Sigmoid colon (tissue), 4 donors: Measurements from ENCODE around the gene ANTXR2.

Experiments used
- EP300 ChIP-seq, 4 donors: sonication (generic); formaldehyde crosslinking; IDR thresholded peaks; one replicate each; pipeline ENCODE4 v1.6.1; 2017; ENCODE audit warnings: antibody characterized with exemption in 4 of 4
- POLR2A ChIP-seq, 2 donors: fragments of 450-650 bp; IDR thresholded peaks; one replicate each; pipeline ENCODE4 v1.6.1; 2016; ENCODE audit warnings: antibody characterized with exemption in 2 of 2, mild to moderate bottlenecking in 2 of 2, moderate library complexity in 2 of 2
- TF ChIP-seq, protein P1 (sequence below), 4 experiments: fragments of 450-650 bp in 3 of 4; fragments of 200-600 bp in 1 of 4; IDR thresholded peaks; one replicate each; pipeline ENCODE4 v1.5.1; 2016 to 2019; ENCODE audit warnings: antibody characterized with exemption in 4 of 4, mild to moderate bottlenecking in 3 of 4, moderate library complexity in 2 of 4

- TF ChIP-seq POLR2A (IDR thresholded peaks at IDR 0.05) (no peak), EP300 (IDR thresholded peaks at IDR 0.05) (peak in 2 of 4 donors; percentile 36 to 41)
- TF ChIP-seq, protein P1, sequence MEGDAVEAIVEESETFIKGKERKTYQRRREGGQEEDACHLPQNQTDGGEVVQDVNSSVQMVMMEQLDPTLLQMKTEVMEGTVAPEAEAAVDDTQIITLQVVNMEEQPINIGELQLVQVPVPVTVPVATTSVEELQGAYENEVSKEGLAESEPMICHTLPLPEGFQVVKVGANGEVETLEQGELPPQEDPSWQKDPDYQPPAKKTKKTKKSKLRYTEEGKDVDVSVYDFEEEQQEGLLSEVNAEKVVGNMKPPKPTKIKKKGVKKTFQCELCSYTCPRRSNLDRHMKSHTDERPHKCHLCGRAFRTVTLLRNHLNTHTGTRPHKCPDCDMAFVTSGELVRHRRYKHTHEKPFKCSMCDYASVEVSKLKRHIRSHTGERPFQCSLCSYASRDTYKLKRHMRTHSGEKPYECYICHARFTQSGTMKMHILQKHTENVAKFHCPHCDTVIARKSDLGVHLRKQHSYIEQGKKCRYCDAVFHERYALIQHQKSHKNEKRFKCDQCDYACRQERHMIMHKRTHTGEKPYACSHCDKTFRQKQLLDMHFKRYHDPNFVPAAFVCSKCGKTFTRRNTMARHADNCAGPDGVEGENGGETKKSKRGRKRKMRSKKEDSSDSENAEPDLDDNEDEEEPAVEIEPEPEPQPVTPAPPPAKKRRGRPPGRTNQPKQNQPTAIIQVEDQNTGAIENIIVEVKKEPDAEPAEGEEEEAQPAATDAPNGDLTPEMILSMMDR (IDR thresholded peaks at IDR 0.05), result no peak
Observed at GRCh38 chr4:80045786-80046185, 27.2 kb downstream of the ANTXR2 start.
